GM21576 (cell line): Measurements from ENCODE around the gene GPR158.

Experiments
- ATAC-seq: cut with Tn5 transposase; IDR thresholded peaks from one replicate; pipeline ENCODE4 v1.9.1; 2021; ENCODE audit warnings: mild to moderate bottlenecking, moderate library complexity; ENCODE audit not compliant: unreplicated experiment

GPR158 gene

DNA sequence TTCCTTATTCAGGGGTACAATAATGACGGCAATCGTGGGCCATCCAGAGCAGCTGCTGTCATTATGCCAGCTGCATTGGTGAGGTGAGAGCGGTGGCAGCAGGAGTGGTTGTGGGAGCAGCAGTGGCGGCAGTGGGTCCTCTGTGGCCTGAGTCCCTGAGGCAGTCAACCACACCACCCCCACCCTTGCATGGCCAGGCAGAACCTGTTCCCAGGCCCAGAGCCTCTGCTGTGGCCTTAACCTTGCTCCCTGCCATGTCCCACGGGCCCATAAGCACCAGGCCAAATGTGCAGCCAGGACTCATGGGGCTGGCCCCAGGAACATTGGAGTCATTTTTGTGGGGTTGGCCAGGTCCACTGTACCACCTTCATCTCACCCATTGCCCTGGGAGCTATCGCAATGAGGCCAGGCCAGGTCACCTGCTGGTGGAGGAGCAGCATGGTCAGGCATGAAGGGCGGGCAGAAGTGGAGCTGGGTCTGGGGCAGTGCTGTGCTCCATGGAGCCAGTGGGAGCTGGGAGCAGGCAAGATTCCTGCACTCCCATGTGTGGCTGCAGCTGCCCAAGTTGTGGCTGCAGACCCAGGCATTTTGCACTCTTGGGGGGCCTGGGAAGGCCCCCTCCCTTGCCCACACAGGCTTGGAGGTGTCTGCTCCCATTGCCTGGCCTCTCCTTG lies 213.5 kb downstream of the GPR158 start:
- no peak for ATAC-seq

DNA sequence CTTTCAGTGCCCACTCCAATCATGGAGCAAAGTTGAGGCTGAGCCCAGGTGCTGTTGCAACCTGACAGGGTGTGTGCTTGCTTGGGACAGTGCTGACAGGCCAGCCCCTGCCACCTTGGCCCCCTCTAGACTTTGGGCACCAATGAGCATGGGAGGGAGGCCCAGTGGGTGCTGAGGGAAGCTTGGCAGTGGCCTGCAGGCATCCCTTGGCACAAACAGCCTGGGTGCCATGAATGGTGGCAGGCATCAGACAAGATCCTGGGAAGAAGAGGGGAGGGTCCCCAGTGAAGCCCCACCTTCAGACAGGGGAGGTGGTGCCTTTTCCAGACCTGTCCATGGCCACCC lies 214.0 kb downstream of the GPR158 start:
- no peak for ATAC-seq

DNA sequence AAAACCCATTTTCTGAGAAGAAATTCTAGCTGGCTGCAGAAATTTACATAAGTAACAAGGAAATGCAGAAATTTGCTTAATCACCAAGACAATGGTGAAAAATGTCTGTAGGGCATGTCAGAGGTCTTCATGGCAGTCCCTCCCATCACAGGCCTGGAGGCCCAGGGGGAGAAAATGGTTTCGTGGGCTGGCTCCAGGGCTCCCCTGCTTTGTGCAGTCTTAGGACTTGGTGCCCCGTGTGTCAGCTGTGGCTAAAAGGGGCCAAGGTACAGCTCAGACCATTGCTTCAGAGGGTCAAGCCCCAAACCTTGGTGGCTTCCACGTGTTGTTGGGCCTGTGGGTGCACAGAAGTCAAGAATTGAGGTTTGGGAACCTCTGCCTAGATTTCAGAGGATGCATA lies 215.9 kb downstream of the GPR158 start:
- ATAC-seq = no peak

DNA sequence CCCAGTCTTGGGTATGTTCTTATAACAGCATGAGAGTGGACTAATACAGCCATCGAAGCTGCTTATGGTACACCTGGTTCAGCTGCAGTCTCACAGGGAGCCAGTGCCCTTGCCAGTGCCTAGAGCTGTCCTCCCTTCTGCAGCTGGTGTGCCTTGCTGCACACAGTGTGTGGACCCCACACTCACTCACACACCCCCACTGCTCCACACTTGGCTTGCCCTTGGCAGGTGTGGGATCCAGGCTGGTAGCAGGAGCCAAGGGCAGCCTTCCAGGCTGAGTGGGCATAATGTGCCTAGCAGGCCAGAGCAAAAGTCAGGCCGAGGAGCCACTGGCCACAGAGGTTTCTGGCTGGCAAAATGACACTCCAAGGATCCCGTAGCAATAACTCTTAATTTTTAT lies 217.3 kb downstream of the GPR158 start:
- ATAC-seq = no peak

DNA sequence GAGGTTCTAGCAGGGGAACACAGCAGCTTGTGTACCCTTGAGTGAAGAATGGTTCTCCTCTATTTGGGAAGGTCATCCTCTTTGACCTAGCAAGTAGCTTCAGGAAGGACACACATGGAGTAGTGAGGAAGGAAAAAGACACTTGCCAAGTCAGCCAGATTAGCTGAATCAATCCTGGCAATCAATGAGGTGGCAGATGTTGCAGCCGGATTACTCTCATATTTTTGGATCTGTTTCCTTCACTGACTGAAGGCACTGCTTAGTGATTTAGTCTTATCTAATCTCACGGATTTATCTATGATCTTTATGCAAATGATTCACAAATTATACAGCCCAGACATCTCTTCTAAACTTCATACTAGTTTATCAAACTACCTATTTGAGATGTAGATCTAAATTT lies 218.8 kb downstream of the GPR158 start:
- no peak for ATAC-seq

DNA sequence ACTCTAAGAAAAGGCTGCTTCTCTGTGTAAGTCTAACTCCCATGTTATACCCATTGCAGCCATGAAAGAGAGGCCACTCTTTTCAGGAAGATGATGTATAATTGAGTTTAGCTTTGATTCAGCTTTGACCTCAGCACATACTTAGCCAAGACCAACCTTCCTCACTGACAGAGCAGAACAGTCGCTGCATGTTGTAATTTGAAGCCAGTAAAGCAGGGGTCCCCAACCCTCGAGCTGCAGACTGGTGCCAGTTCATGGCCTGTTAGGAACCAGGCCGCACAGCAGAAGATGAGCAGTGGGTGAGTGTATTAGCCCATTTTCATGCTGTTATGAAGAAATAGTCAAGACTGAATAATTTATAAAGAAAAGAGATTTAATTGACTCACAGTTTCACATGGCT lies 223.9 kb downstream of the GPR158 start:
- no peak for ATAC-seq

DNA sequence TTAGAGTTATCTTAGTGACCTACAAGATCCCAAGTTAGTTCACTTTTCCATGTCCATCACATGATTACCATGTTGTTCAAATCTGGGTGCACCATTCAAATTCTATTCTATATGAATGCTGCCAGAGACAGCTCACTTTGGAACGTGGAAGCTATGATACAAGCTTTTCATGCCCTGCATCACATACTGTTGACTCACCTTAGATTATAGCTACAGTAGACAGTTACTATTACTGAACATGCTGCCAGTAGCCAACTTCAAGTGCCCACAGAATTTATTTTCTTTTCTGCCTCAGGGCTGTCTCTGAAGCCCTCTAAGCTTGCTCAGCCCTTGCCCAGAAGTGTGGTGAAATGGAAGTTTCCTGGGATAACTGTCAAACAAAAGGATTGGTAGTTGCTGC lies 231.1 kb downstream of the GPR158 start:
- no peak for ATAC-seq

DNA sequence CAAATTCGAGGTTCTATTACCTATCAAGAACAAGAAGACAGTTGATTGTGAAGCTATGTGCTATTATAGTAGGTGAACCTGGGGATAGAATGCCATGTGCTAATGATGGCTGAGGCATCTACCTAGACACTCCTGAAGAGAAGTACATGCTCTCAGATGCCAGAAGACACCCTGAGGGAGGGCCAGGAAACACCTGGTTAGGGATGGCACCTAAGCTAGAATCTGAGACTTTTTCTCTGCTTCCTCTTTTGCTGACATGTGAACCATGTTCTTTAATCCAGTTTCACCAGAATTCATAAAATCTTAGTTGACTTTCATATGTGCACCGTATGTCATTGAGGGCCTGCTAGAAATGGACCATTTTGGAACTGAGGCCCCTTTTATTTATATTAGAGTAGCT lies 242.8 kb downstream of the GPR158 start:
- no peak for ATAC-seq

DNA sequence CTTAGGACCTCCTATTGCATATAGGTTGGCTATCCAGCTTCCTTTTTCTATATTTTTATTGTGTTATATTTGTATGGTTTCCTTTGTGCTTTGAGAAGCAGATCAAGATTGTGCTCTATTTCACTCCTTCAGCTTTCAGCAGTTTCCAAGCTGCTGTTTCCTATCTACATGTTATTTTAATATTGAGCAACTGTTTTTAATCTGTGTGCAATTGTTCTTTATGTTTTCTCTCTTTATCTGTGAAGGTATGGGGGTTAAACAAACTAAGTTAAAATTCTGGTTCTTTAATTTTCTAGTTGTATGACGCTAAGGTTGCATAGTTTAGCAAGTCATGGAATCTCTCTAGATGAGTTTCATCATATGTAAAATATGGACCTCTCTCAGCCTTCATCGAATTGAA lies 251.0 kb downstream of the GPR158 start:
- ATAC-seq = no peak

DNA sequence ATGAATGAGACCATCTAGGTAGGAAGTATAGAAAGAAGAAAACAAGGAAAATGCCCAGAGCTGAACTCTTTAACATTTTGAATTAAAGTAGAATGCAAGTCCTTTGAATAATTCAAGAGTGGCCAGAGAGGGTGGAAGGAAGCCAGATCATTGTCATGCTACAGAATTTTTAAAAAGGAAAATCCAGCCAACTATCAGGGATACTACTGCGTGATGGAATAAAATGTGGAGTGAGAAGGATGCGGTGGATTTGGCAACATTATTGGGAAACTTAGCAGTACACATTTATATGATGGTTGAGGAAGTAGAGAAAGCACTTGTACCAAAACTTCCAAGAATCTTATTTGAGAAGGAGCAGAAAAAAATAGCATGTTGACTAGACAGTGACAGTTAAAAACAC lies 261.6 kb downstream of the GPR158 start:
- no peak for ATAC-seq

DNA sequence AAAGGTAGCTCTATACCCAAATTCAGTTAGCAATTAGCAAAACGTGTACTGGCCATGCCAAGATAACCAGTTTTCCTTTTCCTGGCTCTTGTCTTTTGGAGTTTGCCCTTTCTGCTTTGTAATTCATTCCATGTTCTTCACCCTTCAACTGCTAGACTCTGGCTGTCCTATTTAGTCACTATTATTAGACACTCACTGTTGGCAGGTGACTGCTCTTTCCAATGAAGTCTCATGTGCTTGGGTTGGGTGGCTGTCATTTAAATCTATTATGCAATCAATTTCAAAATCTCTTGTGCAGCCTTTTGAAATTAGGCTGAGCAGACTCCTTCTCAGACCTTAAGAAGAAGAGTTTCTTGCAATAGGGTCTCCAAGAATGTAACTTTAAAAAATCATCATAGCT lies 266.5 kb downstream of the GPR158 start:
- ATAC-seq = no peak

DNA sequence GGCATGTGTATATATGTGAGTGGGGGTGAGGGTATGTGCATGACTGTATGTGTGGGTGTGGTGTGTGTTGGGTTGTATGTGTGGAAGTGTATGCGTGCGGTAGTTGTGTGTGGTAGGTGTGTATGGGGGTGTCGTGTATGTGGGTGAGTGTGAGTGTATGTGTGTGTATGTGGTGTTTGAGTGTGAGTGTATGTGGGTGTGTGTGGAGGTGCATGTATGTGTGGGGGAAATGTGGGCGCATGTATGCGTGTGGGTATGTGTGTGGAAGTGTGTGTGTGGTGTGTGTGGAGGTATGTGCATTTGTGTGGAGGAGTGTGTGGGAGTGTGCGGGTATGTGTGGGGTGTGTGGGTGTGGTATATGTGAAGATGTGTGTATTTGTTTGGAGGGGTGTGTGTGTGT lies 269.5 kb downstream of the GPR158 start:
- no peak for ATAC-seq

DNA sequence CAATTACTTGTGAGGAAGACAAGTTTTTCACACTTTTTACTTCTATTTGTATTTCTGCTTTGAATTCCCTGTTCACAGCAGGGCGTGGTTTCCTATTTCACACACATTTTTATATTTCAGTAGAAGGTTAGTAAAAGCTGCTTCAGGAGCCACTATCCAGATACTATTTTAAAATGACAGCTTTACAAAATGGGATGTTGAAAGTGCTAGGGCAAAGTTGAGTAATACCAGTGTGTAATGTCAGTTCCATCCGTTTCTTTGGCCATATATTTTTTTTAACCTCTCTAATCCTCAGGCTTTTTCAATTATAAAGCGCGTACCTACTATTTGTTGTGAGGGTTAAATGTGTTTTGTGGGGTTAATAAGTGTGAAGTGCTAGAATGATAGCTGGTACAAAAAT lies 276.6 kb downstream of the GPR158 start:
- ATAC-seq = no peak

DNA sequence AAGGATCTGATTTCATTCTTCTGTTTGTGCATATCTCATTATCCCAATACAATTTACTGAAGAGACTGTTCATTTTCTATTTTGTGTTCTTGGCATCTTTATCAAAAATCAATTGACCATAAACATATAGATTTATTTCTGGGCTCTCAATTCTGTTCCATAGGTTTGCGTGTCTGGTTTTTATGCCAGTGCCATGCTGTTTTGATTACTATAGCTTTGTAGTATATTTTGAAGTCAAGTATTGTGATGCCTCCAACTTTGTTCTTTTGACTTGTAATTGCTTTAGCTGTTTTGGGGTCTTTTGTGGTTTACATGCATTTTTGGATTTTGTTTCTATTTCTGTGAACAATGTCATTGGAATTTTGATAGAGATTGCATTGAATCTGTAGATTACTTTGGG lies 278.8 kb downstream of the GPR158 start:
- ATAC-seq = no peak

DNA sequence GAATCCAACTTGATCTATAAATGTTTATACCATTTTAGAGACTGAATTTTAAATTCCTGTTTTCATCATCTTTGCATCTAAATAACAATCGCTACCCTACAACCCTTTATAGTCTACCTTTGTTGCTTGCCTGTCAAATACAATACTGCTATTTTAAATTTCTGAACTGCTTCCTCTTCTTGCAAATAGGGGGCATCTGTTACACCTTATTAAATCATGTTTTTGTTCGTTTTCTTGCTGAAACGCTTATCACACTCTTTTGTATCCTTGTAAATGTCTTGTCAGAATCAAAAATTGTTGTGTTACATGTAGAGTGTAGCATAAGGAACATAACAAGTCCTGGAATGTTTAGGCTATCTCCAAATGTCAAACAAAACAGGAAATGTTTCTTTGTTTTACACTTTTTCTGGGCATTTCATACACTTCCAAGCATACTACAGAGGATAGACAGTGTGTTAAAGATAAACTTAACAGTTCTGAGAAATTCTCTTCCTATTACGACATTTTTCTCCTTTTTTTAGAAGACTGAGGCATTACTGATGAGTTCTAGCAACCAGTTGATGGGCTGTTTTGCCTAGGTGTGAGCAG lies 281.3 kb downstream of the GPR158 start:
- no peak for ATAC-seq

DNA sequence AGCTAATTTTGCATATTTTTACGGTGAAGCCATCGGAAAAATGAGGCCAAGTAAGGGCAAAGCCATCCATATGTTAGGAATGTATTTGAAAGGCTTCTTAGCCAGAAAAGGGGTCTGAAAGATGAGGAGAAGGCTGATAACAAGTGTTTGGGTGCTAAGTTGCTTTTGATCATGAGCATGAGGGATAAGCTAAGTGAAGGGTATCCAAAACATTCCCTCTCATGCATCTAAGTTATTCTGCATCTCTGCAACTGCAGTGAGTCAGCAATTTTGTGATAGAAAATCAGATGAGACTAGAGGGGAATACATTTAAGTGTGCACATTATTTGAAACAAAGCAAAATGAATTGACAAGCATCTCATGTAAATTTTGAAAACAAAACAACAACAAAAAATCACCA lies 282.8 kb downstream of the GPR158 start:
- no peak for ATAC-seq

DNA sequence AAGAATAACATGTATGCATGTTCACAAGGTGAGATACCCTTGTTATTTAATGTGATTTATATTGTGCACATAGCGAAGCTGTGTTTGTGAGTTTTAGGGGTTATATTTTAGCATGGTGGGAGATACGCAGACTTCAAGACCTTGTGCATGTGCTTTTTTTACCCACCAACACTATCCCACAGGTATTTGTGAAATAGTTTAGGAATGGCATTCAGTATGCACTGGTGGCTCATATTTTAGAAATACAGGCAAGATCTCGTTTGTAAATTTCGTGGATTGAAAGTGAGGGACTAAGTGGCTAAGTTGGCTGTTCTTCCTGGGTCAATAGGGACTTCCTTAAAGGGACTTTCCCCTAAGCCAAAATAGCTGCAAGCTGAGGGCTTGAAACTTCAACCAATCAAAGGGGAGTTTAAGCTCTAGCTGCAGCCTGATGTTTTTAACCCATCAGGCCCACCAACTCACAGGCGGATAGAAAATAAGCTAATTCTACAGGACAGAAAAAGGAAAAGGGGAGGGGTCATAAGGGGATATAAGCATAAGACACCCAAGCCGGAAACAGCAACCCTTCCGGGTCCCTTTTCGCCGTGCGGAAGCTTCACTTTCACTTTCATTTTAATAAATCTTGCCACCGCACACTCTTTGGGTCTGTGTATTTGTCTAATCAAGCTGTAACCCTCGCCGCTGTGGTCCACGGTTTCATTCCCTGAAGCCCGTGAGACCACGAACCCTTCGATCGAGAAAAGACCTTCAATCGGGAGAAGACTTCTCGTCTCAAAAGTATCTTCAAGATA lies 291.0 kb downstream of the GPR158 start:
- no peak for ATAC-seq

DNA sequence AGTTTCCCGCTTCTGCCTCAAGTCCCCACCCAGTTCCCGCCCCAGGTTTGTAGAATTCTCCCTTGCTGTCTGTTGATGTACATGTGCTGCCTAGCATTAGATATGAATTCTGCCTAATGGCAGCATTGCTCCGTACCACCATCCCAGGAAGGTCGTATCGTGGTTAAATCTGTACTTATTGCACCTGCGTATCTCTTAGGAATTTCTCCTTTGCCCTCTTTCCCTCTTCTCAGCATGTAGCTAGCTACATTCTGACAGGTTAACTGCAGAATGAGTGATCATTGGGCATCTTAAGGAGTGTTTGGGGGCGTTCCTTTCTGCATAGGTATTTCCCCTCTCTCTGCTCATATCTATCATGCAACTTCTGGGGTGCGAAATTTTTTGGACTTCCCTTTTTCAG lies 293.1 kb downstream of the GPR158 start:
- ATAC-seq = no peak

DNA sequence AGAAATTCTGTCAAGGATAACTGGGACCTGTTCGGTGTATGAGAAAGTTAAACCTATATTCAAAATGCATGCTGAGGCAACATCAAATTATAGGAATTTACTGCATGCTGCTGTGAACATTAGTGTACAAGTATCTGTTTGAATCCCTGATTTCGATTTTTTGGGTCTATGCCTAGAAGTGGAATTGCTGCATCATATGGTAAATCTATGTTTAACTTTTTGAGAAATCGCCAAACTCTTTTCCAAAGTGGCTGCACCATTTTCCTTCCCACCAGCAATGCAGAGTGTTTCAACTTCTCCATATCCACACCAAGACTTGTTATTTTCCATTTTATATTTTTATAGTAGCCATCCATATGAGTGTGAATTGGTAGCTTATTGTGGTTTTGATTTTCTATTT lies 306.7 kb downstream of the GPR158 start:
- no peak for ATAC-seq

DNA sequence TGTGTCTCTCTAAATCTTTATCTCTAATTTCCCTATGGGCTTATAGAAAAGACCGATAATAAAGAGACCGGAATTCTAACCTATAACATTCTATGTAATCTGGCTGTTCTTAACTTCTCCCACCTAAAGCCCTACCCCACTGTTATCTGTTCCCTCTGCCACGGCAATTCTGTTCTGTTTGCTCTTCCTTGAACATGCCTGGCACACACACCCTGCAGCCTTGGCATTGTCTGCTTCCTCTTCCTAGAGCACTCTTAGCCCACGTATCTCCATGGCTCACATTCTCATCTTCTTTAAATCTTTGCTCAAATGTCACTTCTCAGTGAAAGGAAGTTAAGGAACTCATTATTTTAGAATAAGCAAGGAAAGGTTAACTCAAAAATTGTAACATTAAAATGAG lies 309.2 kb downstream of the GPR158 start:
- ATAC-seq = no peak

DNA sequence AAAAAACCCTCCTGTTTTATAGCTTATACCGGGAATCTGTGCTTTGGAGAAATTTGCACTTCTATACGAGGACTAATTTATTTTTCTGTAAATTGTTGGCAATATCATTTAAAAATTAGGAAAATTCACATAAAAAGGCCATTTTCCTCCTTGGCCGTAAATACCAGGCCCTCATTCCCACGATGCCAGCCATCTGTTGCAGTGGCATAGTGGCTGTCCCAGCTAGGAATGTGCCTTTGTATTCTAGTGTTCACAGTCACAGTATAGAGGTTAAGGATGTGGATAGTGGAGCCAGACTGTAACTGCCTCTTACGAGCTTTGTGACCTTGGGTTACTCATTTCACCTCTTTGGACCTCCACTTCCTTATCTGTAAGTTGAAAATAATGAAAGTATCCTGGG lies 312.5 kb downstream of the GPR158 start:
- ATAC-seq = no peak

DNA sequence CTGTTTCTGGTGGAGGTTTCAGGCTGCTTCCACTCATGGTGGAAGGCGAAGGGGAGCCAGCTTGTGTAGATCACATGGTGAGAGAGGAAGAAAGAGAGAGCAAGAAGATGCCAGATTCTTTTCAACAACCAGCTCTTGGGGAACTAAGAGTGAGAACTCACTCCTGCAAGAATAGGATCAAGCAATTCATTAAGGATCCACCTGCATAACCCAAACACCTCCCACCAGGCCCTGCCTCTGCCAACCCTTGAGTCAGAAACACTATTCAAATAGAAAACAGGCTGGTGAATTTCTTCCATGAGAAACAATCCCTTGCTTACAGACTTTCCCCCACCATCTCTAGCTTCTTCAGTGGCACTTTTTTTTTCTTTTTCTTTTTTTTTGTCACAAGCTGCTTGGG lies 317.2 kb downstream of the GPR158 start:
- ATAC-seq = no peak

DNA sequence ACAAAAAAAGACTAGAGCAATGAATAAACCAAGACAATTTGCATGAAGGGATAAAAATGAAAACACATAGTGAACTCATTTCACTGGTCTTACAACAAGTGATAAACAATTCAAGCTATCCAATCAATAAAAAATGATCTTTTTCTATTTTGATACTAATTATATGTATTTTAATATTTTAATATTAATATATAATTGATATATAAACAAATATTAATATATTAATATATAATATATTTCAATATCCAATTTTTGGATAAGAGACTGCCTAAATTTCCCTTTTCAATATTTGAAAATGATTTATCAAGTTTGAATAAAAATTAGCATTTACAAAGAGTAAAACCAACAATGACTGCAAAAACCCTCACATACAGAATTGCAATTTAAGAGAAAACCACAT lies 317.9 kb downstream of the GPR158 start:
- no peak for ATAC-seq
